G401 (cell line): ENCODE measurements around the gene PACRGL. TPM values are rescaled to one million over a fixed set of nuclear protein-coding genes. Genes with fewer than 3 reads are reported as not detected.
"Not testable (repeated sequence)": the region's sequence is repeated elsewhere in the genome, so short reads cannot be mapped to it uniquely, and the experiment has no call there.

Experiments
- DNase-seq: peaks from one replicate; pipeline ENCODE4 v3.0.0-alpha.2; 2015; ENCODE audit warnings: low spot score
- in situ Hi-C: cut with HindIII; loops from 2 replicates; pipeline ENCODE4 v1.10.0; 2016; ENCODE audit warnings: low sequenced_read_pairs, mixed read lengths
- total RNA-seq: library from RNA; depleted of rRNA; stranded (reverse); fragments of >200 nt; shearing (Covaris generic); gene quantifications from 2 replicates; pipeline ENCODE4 v1.2.3, GENCODE V29; 2014

The PACRGL gene
- total RNA-seq, 1 experiment from 2014 or later = 35.8 TPM

DNA sequence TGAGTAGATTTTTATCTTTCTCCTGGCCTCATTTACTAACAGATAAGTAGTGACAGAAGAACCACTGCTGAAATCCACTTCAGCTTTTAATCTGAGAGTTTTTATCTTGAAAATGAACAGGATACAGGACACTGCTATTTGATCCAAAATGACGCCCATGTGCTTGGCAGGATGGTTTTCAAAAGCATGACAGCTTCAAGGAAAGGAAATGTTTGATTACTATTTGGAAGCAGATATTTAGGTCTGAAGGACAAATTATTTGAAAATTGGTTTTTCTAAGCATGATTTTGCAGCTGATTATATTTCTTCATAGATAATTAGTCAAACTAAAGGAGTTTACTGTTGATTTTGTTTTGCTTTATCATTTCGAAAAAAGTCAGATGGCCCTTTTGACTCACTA lies 11.1 kb downstream of the PACRGL start:
- in situ Hi-C loops = no loop called here

DNA sequence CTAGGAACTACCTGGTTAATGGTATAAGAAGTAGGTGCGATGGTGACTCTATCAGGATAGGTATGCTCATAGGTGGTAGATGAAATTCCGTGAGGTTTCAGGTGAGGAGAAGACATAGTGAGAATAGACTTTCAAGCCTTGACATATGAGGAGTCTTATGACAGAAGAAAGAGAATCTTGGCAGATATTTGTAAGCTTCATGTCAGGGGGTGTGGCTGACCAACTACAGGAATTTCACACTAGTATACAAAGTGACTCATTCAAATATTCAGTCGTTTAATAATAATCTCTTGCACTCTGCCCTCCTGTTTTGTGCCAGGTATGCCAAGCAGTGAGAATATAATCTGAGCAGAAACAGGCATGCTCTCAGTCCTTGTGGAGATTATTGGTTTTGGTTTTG lies 22.8 kb downstream of the PACRGL start:
- no peak for DNase-seq
- in situ Hi-C loops = no loop called here

More for the DNA sequence above, 11.1 kb downstream of the PACRGL start:
- DNase-seq = no peak

DNA sequence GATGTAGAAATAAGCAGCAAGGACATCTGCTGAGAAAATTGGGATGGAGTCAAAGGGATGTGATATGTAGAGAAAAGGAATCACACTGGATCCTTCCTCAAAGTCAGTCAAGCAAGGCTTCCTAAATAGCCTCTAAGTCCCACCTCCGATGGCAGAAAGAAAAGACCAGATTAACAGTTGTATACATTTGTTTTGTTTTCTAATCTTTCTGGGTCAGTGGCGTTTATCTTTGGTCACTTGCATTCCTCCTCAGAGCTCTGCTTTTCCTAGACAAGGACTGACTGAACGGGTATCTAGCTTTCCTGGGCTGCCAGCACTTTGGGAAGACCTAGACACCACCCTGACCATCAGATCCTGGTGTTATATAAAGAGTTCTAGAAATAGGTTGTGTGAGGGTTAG lies 23.2 kb downstream of the PACRGL start:
- in situ Hi-C loops = no loop called here

DNA sequence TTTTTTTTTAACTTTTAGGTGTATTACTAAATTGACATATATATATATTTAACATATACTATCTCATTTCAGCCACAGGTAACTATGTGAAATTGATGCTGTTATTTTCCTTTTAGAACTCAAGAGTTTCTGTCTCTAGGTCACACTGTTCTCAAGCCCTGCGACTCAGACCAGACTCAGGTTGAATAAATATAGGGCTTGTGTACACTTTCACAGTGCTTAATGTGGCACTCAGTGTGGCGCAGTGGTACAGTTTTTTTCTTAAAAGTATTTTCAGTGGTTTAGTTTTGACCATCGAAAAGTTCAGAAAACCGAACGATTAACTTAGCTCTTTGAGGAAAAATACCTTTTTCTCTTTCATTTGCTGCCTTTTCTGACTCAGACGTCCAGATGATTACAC lies 24.7 kb downstream of the PACRGL start:
- DNase-seq = no peak
- in situ Hi-C loops = no loop called here

More for the DNA sequence above, 23.2 kb downstream of the PACRGL start:
- DNase-seq = no peak

DNA sequence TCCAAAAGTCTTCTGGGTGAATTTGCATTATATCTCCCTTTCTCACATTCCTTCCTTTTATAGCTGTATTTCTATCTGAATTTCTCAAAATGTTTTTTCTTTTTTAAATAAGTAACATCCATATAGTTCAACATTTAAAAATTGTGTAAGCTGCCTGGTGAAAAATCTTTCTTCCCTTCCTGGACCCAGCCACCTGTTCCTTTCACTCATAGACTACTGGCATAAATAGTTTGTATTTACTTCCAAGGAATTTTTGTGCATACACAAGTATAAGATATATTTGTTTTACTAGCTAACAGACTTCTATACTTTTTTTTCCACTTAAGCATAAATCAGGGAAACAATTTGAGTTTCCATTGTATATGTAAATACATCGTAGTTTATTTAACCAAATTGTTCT lies 35.7 kb downstream of the PACRGL start:
- in situ Hi-C loops = no loop called here
- no peak for DNase-seq

DNA sequence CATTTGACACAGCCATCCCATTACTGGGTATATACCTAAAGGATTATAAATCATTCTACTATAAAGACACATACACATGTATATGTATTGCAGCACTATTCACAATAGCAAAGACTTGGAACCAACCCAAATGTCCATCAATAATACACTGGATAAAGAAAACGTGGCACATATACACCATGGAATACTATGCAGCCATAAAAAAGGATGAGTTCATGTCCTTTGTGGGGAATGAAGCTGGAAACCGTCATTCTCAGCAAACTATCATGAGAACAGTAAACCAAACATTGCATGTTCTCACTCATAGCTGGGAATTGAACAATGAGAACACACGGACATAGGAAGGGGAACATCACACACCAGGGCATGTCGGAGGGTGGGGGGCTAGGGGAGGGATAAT lies 45.7 kb downstream of the PACRGL start:
- in situ Hi-C loops, DNase-seq: not testable (repeated sequence)

DNA sequence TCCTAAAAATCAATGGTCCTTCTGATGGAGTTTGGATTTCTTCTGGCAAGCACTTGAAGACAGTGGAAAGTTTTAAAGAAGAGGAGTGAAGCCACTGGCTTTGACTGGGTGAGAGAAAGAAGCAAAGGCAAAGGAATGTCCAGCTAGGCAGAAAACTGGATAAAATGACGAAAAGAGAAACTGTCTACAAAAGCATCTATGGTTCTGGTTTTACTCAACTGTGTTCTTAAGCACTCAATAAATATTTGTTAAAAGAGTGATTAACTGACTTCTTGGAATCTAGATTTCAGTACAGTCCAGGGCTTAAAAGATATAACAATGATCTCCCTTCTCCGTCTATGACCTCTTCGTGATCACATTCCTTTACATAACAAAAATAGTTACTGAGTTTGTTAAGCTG lies 52.4 kb downstream of the PACRGL start:
- no peak for DNase-seq
- in situ Hi-C loops = no loop called here

DNA sequence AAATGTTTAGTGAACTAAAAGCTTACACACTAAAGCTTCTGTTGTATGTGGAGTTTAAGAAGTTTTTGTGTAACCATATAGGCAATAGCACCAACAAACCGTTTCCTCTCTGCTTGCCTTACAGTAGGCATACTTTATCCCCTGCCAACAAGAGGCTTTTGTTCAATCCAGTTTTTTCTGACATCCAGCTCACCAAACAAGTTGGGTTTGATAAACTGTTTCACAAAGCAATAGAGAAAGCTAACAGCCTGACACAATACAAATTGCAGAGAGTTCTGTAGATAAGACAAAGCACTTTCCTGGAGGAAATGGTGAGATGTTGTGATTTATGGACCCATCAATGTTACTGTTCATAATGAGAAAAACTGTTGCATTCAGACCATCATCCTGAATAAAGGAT lies 53.8 kb downstream of the PACRGL start:
- DNase-seq = no peak
- in situ Hi-C loops = no loop called here

DNA sequence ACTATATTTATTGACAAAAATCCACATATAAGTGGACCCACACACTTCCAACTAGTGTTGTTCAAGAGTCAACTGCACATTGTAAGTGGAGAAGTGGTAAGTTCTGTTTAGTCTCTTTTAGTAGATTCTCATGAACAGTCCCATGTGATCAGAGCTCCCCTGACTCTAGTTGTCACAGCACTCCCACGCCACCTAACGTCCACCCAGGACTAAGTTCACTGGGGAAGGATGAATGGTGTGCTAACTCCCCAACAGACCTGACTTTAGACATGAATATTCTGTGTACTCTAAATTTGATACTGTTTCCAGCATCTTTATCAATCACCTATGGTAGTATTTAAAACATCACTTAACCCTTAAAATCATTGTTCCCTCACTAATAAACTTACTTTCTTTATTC lies 59.8 kb downstream of the PACRGL start:
- in situ Hi-C loops = no loop called here
- no peak for DNase-seq

DNA sequence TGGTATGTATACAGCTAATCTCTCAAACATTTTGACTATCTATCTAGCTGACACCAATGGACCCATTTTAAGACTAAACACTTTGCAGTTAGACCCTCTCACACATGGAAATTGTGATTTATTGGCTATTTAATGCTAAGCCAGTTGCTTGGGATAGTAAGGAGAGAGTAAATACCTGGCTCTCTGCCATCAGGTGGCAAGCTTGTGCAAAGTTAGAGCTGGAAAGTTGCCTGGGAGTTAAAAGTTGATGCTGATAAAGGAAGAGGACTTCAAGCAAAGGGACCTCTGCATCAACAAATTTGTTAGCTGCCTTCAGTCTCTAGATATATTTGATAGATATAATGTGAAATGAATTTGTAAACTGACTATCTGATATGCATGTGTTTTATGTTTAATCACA lies 61.1 kb downstream of the PACRGL start:
- DNase-seq = no peak
- in situ Hi-C loops = no loop called here

DNA sequence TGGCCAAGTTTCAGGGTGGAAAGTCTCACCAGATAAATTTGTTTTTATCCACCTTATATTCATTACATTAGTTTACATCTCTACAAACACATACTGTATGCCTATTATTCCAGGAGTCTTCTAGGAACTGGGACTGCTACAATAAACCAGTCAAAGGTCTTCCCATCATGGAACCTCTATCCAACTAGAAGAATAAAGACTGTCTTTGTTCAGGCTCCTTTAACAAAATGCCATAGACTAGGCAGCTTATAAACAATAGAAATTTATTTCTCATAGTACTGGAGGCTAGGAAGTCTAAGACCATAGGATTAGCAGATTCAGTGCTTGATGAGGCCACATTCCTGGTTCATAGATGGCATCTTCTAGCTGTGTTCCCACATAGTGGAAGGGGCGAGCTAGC lies 61.6 kb downstream of the PACRGL start:
- no peak for DNase-seq
- in situ Hi-C loops = no loop called here

DNA sequence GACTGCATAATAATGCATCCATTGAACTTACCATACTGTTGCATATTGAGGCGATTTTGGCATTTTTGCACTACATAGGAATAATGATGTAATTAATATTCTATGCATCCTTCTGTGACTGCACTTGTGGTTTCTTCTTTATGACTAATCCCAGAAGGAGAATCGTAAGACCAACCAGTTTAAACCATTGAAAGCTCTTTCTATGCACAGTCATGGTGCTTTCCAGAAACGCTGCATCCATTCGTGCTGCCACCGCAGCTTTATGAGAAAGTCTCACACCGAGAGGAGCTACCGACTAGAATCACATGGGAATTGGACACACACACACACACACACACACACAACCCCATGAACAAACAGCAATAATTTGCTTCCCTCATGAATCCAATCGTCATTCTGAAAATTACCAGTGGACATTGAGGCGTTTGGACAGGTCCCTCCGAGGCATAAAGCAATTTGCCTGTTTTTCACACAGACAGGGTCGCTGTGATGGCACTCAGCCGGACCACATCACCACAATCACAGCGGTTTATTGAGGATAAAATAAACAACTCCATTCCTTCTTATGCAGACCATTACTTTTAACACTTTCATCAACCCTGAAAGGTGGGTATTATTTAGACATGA lies 64.2 kb downstream of the PACRGL start:
- no peak for DNase-seq
- in situ Hi-C loops = no loop called here

DNA sequence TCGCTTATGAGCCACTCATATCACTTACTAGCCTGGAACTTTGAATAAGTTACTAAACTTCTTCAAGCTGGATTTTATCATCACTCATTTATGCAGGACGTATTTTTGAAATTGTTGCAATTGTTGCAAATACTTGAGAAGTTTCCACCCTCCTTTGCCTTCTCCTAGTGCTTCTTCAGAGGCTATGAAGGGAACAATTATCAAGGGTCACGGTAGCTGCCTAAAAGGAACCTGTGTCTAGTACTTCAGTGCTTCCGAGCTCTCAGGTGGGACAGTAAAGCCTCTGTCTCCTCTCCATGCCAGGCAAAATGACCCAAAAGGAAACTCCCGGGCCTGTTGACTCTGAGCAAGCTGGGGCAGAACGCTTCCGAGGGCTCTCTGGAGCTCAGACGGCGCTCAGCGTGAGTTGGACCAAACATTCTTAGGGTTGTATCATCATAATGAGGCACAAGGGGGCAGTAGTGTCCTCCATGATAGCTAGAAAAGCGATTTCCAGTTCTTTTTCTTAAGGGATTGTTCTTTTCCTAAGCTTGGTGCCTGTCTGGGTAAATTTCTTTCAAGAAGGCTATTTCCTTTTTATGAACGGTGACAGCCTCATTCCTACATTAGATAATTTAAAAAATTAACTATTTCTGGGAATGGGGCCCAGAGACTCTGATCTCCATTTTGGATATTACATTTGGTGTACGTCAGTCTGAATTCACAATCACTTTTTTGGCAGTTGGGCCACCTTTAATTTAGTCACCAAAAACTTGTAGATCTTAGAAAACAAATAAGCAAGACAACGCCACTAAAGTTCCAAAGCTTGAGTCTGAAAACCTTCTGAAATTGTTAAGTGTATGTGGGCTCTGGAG lies 73.1 kb downstream of the PACRGL start:
- in situ Hi-C loops = no loop called here
- DNase-seq = peak; percentile 81

DNA sequence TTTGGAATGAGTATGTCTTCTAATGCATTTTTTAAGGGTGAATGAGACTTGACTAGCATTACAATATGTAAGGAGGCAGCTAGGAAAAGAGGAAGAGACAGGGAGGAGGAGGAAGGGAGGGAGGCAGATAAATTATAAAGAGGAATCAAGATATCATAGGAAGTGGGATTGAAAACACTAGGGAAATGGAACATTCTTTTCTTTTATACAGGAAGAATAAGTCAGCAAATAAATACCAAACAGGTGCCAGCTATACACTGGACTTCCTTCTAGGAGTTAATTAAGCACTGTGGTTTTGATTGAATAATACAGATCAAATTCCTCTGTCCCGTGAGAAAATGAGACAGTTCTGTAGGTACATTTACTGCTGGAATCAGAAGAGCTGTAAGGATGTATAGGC lies 78.6 kb downstream of the PACRGL start:
- in situ Hi-C loops = no loop called here
- no peak for DNase-seq

DNA sequence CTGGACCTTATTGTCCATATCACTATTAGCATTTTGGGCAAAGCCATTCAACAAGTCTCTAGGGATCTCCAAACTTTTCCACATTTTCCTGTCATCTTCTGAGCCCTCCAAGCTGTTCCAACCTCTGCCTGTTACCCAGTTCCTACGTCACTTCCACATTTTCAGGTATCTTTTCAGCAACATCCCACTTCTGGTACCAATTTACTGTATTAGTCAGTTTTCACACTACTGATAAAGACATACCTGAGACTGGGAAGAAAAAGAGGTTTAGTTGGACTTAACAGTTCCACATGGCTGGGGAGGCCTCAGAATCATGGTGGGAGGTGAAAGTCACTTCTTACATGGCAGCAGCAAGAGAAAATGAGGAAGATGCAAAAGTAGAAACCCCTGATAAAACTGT lies 82.9 kb downstream of the PACRGL start:
- in situ Hi-C loops, DNase-seq: not testable (repeated sequence)

DNA sequence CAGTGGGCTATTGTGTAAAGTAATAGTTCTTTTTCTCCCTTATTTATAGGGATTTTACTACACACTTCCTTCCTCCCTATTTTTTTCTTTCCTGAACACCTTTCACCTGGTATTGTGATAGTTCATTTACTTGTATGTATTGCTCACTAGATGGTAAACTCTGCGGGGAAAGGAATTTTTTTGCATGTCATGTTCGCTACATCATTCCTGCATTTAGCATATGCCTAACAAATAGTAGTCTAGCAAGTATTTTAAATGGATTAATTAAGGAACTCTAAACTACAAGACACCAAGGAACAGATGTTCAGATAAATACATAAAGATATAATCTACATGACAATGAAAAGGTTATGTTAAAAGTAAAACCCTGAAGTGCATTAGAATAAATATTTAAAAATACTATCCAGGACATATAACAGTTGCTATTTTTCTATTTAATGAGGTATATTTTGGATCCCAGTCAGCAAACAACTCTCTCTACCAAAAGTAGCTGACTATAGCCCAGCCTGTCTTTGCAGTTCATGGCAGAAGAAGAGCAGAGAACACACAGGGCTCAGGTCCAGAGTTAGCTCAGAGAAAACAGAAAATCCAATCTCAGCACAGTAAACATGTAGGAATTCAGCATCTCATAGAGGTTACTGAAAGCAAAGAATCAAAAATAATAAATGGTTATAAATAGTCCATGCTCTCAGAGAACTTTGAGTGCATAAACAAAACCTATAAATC lies 87.8 kb downstream of the PACRGL start:
- in situ Hi-C loops = no loop called here
- DNase-seq = no peak
